DND-41 (cell line): Measurements from ENCODE around the gene SLC6A7.
A peak's percentile ranks its signal among the peaks of the same experiment; 100 is the strongest.

Experiments used
- ATAC-seq: fragments of 200-7000 bp; cut with Tn5 transposase; 3 replicates; pipeline ENCODE4 v1.9.1; 2021; ENCODE audit warnings: low read depth; ENCODE audit not compliant: insufficient read depth
- DNase-seq: peaks from one replicate; pipeline ENCODE4 v3.0.0-alpha.2; 2020
- H2AFZ ChIP-seq: 2 replicates; pipeline ENCODE4 v1.6.0; 2012; ENCODE audit warnings: low read depth, low read length
- H3K27ac ChIP-seq: 2 replicates; pipeline ENCODE4 v1.5.1; 2012; ENCODE audit warnings: low read length, inconsistent platforms
- H3K27me3 ChIP-seq: fragments of 200-600 bp; sonication (generic); 2 replicates; pipeline ENCODE4 v1.6.0; 2012; ENCODE audit warnings: low read length, mild to moderate bottlenecking, inconsistent platforms; ENCODE audit not compliant: insufficient read depth, poor library complexity
- H3K36me3 ChIP-seq: 2 replicates; pipeline ENCODE4 v1.5.1; 2012; ENCODE audit warnings: low read length, inconsistent platforms; ENCODE audit not compliant: insufficient read depth
- H3K4me1 ChIP-seq: 2 replicates; pipeline ENCODE4 v1.5.1; 2012; ENCODE audit warnings: mild to moderate bottlenecking, low read length; ENCODE audit not compliant: insufficient read depth
- H3K4me2 ChIP-seq: 2 replicates; pipeline ENCODE4 v1.6.0; 2012; ENCODE audit warnings: mild to moderate bottlenecking, moderate library complexity, low read length, inconsistent platforms; ENCODE audit not compliant: insufficient read depth
- H3K4me3 ChIP-seq, 2 experiments: fragments of 200-600 bp in 1 of 2; shearing (Covaris generic) in 1 of 2; 2 replicates each; pipeline ENCODE4 v1.5.1; 2012 to 2016; ENCODE audit warnings: inconsistent platforms in 2 of 2, low read length in 2 of 2, mild to moderate bottlenecking in 2 of 2, low read depth in 1 of 2, moderate library complexity in 1 of 2
- H3K79me2 ChIP-seq: 2 replicates; pipeline ENCODE4 v1.6.0; 2012; ENCODE audit warnings: low read length, inconsistent platforms; ENCODE audit not compliant: insufficient read depth
- H3K9ac ChIP-seq: 2 replicates; pipeline ENCODE4 v1.6.0; 2012; ENCODE audit warnings: low read depth, mild to moderate bottlenecking, inconsistent platforms, low read length, moderate library complexity
- H3K9me3 ChIP-seq: 2 replicates; pipeline ENCODE4 v1.5.1; 2012; ENCODE audit warnings: low read length, moderate library complexity, mild to moderate bottlenecking, inconsistent platforms; ENCODE audit not compliant: insufficient read depth, severe bottlenecking
- H4K20me1 ChIP-seq: 2 replicates; pipeline ENCODE4 v1.6.0; 2012; ENCODE audit warnings: low read length; ENCODE audit not compliant: insufficient read depth
- CTCF ChIP-seq: IDR thresholded peaks from 2 replicates; pipeline ENCODE4 v1.5.1; 2012; ENCODE audit warnings: borderline replicate concordance, low read length, moderate library complexity, mild to moderate bottlenecking; ENCODE audit not compliant: poor library complexity, severe bottlenecking; ENCODE audit errors: extremely low read depth
- EZH2 ChIP-seq: IDR thresholded peaks from 3 replicates; pipeline ENCODE4 v1.6.1; 2012; ENCODE audit warnings: borderline replicate concordance, low read depth, mild to moderate bottlenecking, moderate library complexity, low read length, inconsistent platforms; ENCODE audit not compliant: severe bottlenecking

The SLC6A7 gene

GRCh38 chr5:150144246-150144801 is 45.5 kb upstream of the SLC6A7 start:
- Histone ChIP-seq H3K27ac (no peak overlapping the region), H3K27me3 (no peaks in the 10 kb centered on the region), H4K20me1 (0 out of 2 replicates have a peak, but pooled peaks cover 5% of the 10 kb centered on the region), H3K9ac (no peak overlapping the region), H3K79me2 (no peaks in the 10 kb centered on the region), H3K4me1 (peaks cover under 1% of the 10 kb centered on the region), H3K9me3 (no peaks in the 10 kb centered on the region), H3K36me3 (no peaks in the 10 kb centered on the region), H2AFZ (no peak overlapping the region), H3K4me3 (no peak overlapping the region), H3K4me2 (no peak overlapping the region)
- no peak for TF ChIP-seq EZH2
- TF ChIP-seq CTCF, result no peak
- ATAC-seq, result peak; percentile 44
- DNase-seq, result peak; percentile 15

- Histone ChIP-seq H3K9me3 (no peaks in the 10 kb centered on the region), H3K9ac (no peak overlapping the region), H3K36me3 (no peaks in the 10 kb centered on the region), H2AFZ (no peak overlapping the region), H3K4me3 (no peak overlapping the region), H3K27ac (no peak overlapping the region), H3K4me1 (peaks cover 5% of the 10 kb centered on the region), H3K27me3 (no peaks in the 10 kb centered on the region), H3K79me2 (no peaks in the 10 kb centered on the region), H4K20me1 (0 out of 2 replicates have a peak, but pooled peaks cover 5% of the 10 kb centered on the region), H3K4me2 (no peak overlapping the region)
- TF ChIP-seq CTCF, result no peak
- no peak for TF ChIP-seq EZH2
- no peak for DNase-seq
- no peak for ATAC-seq
These were observed 45.0 kb upstream of the SLC6A7 start for GRCh38 chr5:150144879-150145278.

DNA sequence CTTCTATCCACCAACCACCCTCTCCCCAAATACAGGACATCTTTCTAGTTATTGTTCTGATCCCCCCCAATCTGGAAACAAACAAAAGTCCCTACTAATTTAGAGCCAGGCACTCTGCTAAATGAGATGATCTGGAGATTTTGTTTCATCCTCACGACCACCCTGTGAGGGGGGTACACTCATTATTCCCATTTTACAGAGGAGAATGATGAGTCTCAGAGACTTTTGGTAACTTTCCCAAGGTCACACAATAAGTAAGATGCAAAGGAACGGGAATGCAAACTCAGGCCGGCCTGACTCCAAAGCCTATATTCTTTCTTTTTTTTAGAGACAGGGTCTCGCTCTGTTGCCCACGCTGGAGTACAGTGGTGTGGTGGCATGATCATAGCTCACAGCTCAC is 43.6 kb upstream of the SLC6A7 start:
- no peak for DNase-seq
- Histone ChIP-seq H3K79me2 (no peaks in the 10 kb centered on the region), H3K4me1 (peaks cover 9% of the 10 kb centered on the region), H2AFZ (no peak overlapping the region), H3K9me3 (no peaks in the 10 kb centered on the region), H3K27ac (no peak overlapping the region), H3K4me2 (no peak overlapping the region), H4K20me1 (no peaks in the 10 kb centered on the region; the same call in 1 of the 2 replicates), H3K9ac (no peak overlapping the region), H3K27me3 (no peaks in the 10 kb centered on the region), H3K36me3 (no peaks in the 10 kb centered on the region), H3K4me3 (no peak overlapping the region)
- TF ChIP-seq CTCF (no peak), EZH2 (no peak)
- no peak for ATAC-seq
